Mucosa of descending colon (tissue), 3 donors: ENCODE results near the gene NDRG3. TPM values are rescaled to one million over a fixed set of nuclear protein-coding genes. Genes with fewer than 3 reads are reported as not detected.

Experiments
- ATAC-seq: fragments of 200-7000 bp; cut with Tn5 transposase; one replicate; pipeline ENCODE4 v1.9.1; 2020; ENCODE audit warnings: mild to moderate bottlenecking, moderate library complexity
- DNase-seq, 3 donors: peaks; one replicate each; pipeline ENCODE4 v3.0.0-alpha.2; 2020
- H3K36me3 ChIP-seq: fragments of 200-600 bp; one replicate; pipeline ENCODE4 v1.8.0; 2021; ENCODE audit warnings: low read depth, mild to moderate bottlenecking
- H3K4me1 ChIP-seq: fragments of 200-600 bp; one replicate; pipeline ENCODE4 v1.8.0; 2021; ENCODE audit warnings: low read depth, mild to moderate bottlenecking
- H3K4me3 ChIP-seq: fragments of 200-600 bp; one replicate; pipeline ENCODE4 v1.8.0; 2021; ENCODE audit warnings: mild to moderate bottlenecking
- H3K9me3 ChIP-seq: fragments of 200-600 bp; one replicate; pipeline ENCODE4 v1.8.0; 2021; ENCODE audit warnings: mild to moderate bottlenecking
- intact Hi-C, 2 donors: fragments of 100-400 bp; cut with DNase I in 1 of 2; cut with micrococcal nuclease in 1 of 2; formaldehyde crosslinking; loops; one replicate each; pipeline versions ENCODE4 v1.11.0 to v1.11.1; 2022; cut with DNase I, micrococcal nuclease
- total RNA-seq, 3 donors: library from RNA; stranded (reverse); fragmentation: NEBNext Ultra II Directional in 2 of 3; extraction: Animal tissue kit (Norgen Biotek cat#: 25700) in 2 of 3; gene quantifications; one replicate each; pipeline versions ENCODE4 v1.2.1 to v1.2.4, GENCODE V29; 2021 to 2023
- TF ChIP-seq, protein P1 (sequence below): fragments of 200-600 bp; IDR thresholded peaks from one replicate; pipeline ENCODE4 v1.8.0; 2022; ENCODE audit warnings: antibody characterized with exemption, mild to moderate bottlenecking
- donor health status: DM: no; HTN: no; CAD: no; lungs with moderate emphysema.
- donor health status: DM: no; HTN: no; CAD: no.
- donor health status: DM: no; HTN: yes; CAD: no.

NDRG3 gene
- total RNA-seq, 3 donors from 2014 or later = 23.5 to 50.9 (median 26.1) TPM

DNA sequence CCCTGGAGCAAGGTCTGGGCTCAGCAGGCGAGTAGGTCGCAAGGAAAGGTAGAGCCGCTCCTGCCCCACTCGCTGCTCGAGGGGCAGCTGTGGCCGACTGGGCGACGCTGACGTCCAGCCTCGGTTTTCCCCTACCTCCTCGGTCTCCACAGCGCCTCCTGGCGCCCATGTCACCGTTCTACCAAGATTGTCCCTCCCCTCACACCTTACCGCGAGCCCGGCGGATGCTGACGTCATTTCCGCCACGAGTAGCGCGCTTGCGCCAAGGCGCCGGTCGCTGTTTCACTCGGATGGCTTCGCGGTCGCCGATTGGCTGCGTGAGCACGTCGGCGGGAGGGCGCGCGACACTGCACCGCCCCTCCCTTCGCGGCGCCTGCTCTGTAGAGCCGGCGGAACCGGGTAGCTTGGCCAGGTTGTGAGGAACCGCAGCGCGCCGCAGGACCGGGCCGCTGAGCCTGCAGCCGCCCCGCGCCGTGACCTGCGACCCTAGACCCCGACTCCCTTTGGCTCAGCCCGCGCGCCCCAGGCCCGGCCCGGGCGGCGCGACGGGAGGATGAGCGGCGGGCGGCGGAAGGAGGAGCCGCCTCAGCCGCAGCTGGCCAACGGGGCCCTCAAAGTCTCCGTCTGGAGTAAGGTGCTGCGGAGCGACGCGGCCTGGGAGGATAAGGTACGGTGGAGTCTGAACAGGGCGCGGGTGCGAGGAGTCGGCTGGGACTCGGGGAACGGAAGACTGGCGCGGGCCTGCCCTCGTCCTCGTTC, 140.3 kb downstream of the NDRG3 start, which contains the start of gene RAB5IF:
RAB5IF (plus strand) TSS at position 381 of the 759 bp plus-strand sequence; CDS start at position 554, 173 bp downstream.
- peaks cover 2% of the 10 kb centered on the region for H3K36me3 ChIP-seq
- ATAC-seq (peak; percentile 94), DNase-seq (peak; percentile 99 to 100 (median 100))
- H3K4me3 ChIP-seq = peak within 1 kb of the TSS; percentile 98
- no peaks in the 10 kb centered on the region for H3K9me3 ChIP-seq
- H3K4me1 ChIP-seq = peaks cover 23% of the 10 kb centered on the region
- intact Hi-C loops = loop anchor here in 1 of 2 donors (5.0 kb wide), 1 partner anchor 48 kb away; no protein-coding TSS in a partner anchor
- TF ChIP-seq, protein P1, sequence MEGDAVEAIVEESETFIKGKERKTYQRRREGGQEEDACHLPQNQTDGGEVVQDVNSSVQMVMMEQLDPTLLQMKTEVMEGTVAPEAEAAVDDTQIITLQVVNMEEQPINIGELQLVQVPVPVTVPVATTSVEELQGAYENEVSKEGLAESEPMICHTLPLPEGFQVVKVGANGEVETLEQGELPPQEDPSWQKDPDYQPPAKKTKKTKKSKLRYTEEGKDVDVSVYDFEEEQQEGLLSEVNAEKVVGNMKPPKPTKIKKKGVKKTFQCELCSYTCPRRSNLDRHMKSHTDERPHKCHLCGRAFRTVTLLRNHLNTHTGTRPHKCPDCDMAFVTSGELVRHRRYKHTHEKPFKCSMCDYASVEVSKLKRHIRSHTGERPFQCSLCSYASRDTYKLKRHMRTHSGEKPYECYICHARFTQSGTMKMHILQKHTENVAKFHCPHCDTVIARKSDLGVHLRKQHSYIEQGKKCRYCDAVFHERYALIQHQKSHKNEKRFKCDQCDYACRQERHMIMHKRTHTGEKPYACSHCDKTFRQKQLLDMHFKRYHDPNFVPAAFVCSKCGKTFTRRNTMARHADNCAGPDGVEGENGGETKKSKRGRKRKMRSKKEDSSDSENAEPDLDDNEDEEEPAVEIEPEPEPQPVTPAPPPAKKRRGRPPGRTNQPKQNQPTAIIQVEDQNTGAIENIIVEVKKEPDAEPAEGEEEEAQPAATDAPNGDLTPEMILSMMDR = peak; percentile 85

DNA sequence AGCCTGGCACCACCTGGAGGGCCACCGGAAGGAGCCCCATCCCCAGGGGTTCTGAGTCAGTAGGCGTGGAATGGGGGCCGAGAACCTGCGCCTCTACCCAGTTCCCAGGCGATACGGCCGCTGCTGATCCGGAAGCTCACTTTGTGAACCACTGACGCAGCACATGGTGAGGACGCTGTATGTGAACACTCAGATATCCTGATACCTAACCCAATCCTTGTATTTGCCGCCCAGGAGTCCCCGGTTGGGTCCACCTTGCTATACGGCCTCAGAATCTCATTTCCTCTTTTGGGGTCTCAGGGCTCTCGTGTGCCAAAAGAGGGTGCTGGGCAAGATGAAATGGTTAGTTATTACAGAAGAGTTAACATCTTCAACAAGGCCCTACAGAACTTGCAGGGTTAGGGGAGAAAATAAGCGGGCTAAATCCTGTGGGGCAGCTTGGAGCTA, 140.9 kb downstream of the NDRG3 start:
- Histone ChIP-seq H3K4me1 (peaks cover 23% of the 10 kb centered on the region), H3K9me3 (no peaks in the 10 kb centered on the region), H3K36me3 (peaks cover 2% of the 10 kb centered on the region), H3K4me3 (peak overlapping the region; percentile 98)
- intact Hi-C loops = loop anchor here in 1 of 2 donors (5.0 kb wide), 1 partner anchor 48 kb away; no protein-coding TSS in a partner anchor
- ATAC-seq = peak; percentile 6
- peak; percentile 43 to 81 (median 64) for DNase-seq
- TF ChIP-seq, protein P1 = no peak

Other genes with a start within 250 kb of the NDRG3 start
- gene MYL9, start 204.6 kb downstream of the NDRG3 start, total RNA-seq = 1,000 to 10,000 TPM in 1 of 3 donors, 100 to 1,000 TPM in 1, 10 to 100 TPM in 1; 74.3 to 3,203 (median 259) TPM
- gene TGIF2, start 172.5 kb downstream of the NDRG3 start, total RNA-seq = 10 to 100 TPM in 1 of 3 donors, 1 to 10 TPM in 2; 4.2 to 13.3 (median 6.5) TPM
- 100 to 1,000 TPM in 2 of 3 donors, 10 to 100 TPM in 1; 96.2 to 150 (median 128) TPM for gene RAB5IF, start 140.3 kb downstream of the NDRG3 start, total RNA-seq
- 1 to 10 TPM; 1.5 to 1.6 (median 1.6) TPM for gene SLA2, start 99.9 kb downstream of the NDRG3 start, total RNA-seq
- 10 to 100 TPM in 1 of 3 donors, 1 to 10 TPM in 2; 7.8 to 11.3 (median 7.9) TPM for gene DSN1, start 27.7 kb upstream of the NDRG3 start, total RNA-seq
- gene TLDC2, start 130.0 kb upstream of the NDRG3 start, total RNA-seq = 10 to 100 TPM; 11.6 to 35.0 (median 30.0) TPM
- gene SAMHD1, start 205.6 kb upstream of the NDRG3 start, total RNA-seq = 100 to 1,000 TPM in 1 of 3 donors, 10 to 100 TPM in 2; 24.1 to 110 (median 48.6) TPM